Measurements from ENCODE around the gene SLC25A33.
"Not testable (repeated sequence)": the region's sequence is repeated elsewhere in the genome, so short reads cannot be mapped to it uniquely, and the experiment has no call there.

Gene SLC25A33

GRCh38 chr1:9606948-9607347 is 67.7 kb downstream of the SLC25A33 start:
- H3K36me3 ChIP-seq (ENCODE audit: insufficient read depth, low read length): peaks cover 7% of the 10 kb centered on the region
- H3K4me1 ChIP-seq (ENCODE audit: insufficient read depth, low read length): no peaks in the 10 kb centered on the region
- no peak overlapping the region for H3K9ac ChIP-seq (ENCODE audit: low read depth, low read length)
- H3K9me3 ChIP-seq (ENCODE audit: control insufficient read depth, insufficient read depth, low read length): no peaks in the 10 kb centered on the region

GRCh38 chr1:9607352-9607751 is 68.1 kb downstream of the SLC25A33 start:
- H3K36me3 ChIP-seq (ENCODE audit: insufficient read depth, low read length): peaks cover 7% of the 10 kb centered on the region

GRCh38 chr1:9609998-9610397 is 70.7 kb downstream of the SLC25A33 start:
- no peaks in the 10 kb centered on the region for H3K4me1 ChIP-seq (ENCODE audit: insufficient read depth, low read length)
- H3K9ac ChIP-seq (ENCODE audit: low read depth, low read length): no peak overlapping the region
- H3K36me3 ChIP-seq (ENCODE audit: insufficient read depth, low read length): no peaks in the 10 kb centered on the region; the same call in 1 of the 2 replicates
- H3K9me3 ChIP-seq (ENCODE audit: control insufficient read depth, insufficient read depth, low read length): no peaks in the 10 kb centered on the region

More at GRCh38 chr1:9607352-9607751, 68.1 kb downstream of the SLC25A33 start:
- Histone ChIP-seq H3K9me3 (ENCODE audit: control insufficient read depth, insufficient read depth, low read length) (no peaks in the 10 kb centered on the region), H3K9ac (ENCODE audit: low read depth, low read length) (no peak overlapping the region), H3K4me1 (ENCODE audit: insufficient read depth, low read length) (no peaks in the 10 kb centered on the region)

DNA sequence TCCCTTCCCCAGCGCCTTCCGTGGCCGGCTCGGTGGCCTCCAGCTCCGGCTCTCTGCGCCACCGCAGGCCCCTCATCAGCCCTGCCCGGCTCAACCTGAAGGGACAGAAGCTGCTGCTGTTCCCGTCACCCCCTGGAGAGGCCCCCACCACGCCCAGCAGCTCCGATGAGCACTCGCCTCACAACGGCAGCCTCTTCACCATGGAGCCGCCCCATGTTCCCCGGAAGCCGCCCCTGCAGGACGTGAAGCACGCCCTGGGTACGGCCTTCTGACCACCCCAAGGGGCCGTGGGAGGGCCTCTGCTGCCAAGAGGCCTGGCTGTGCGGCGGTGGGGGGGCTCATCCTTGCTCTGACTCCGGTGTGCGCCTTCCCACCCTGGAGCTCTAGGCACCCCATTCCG is 71.3 kb downstream of the SLC25A33 start:
- Histone ChIP-seq H3K36me3 (ENCODE audit: insufficient read depth, low read length) (no peaks in the 10 kb centered on the region; the same call in 1 of the 2 replicates), H3K4me1 (ENCODE audit: insufficient read depth, low read length) (no peaks in the 10 kb centered on the region), H3K9me3 (ENCODE audit: control insufficient read depth, insufficient read depth, low read length) (no peaks in the 10 kb centered on the region), H3K9ac (ENCODE audit: low read depth, low read length) (no peak overlapping the region)

DNA sequence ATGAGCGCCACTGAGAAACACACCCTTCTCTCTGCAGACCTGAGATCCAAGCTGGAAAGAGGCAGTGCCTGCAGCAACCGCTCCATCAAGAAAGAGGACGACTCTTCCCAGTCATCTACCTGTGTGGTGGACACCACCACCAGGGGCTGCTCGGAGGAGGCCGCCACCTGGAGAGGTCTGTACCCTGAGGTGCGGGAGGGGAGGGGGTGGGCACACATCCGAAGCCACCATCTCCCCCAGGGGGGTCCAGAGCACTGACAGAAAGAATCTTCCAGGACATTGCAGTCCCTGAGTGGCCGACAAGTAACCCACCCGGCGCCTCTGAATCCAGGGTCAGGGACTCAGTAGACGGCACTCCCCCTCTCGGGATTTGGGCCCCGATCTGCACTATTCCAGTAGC is 72.5 kb downstream of the SLC25A33 start:
- Histone ChIP-seq H3K9ac (ENCODE audit: low read depth, low read length) (no peak overlapping the region), H3K9me3 (ENCODE audit: control insufficient read depth, insufficient read depth, low read length) (no peaks in the 10 kb centered on the region), H3K36me3 (ENCODE audit: insufficient read depth, low read length) (no peaks in the 10 kb centered on the region; the same call in 1 of the 2 replicates), H3K4me1 (ENCODE audit: insufficient read depth, low read length) (no peaks in the 10 kb centered on the region)

GRCh38 chr1:9612162-9612845 is 73.0 kb downstream of the SLC25A33 start:
- no peaks in the 10 kb centered on the region for H3K9me3 ChIP-seq (ENCODE audit: control insufficient read depth, insufficient read depth, low read length)
- H3K9ac ChIP-seq (ENCODE audit: low read depth, low read length): no peak overlapping the region
- H3K4me1 ChIP-seq (ENCODE audit: insufficient read depth, low read length): no peaks in the 10 kb centered on the region
- H3K36me3 ChIP-seq (ENCODE audit: insufficient read depth, low read length): no peaks in the 10 kb centered on the region; the same call in 1 of the 2 replicates

DNA sequence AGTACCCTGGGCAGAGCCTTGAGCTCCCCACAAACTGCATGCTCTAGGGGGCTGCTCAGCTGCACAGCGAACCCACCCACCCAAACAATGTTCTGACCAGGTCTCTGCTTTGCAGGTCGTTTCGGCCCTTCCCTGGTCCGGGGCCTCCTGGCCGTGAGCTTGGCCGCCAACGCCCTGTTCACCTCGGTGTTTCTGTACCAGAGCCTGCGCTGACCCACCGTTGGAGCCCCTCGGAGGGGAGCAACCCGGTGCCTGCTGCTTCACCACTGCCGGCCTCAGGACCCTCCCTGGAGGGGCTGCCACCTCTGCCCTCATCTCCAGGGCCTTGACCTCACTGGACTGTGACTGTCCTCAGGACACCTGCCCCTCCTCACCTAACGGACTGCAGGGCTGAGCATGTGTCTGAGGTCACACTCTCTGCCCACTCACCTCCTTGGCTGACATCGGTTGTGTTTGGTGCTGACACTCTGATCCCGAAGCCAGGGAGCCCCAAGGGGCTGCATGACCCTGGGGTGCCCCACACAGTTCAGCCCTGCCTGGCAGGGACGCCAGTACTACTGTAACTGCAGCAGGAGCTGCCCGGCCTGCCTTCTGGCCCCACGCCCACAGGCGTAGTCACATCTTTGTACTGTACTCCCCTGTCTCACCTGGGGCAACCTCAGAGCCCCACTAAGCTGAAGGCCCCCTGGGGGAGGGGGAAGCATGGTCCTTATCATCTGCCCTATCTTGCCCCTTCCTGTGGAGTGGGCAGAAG is 73.8 kb downstream of the SLC25A33 start:
- Histone ChIP-seq H3K4me1 (ENCODE audit: insufficient read depth, low read length) (no peaks in the 10 kb centered on the region), H3K9me3 (ENCODE audit: control insufficient read depth, insufficient read depth, low read length) (no peaks in the 10 kb centered on the region), H3K36me3 (ENCODE audit: insufficient read depth, low read length) (no peaks in the 10 kb centered on the region; the same call in 1 of the 2 replicates), H3K9ac (ENCODE audit: low read depth, low read length) (no peak overlapping the region)

DNA sequence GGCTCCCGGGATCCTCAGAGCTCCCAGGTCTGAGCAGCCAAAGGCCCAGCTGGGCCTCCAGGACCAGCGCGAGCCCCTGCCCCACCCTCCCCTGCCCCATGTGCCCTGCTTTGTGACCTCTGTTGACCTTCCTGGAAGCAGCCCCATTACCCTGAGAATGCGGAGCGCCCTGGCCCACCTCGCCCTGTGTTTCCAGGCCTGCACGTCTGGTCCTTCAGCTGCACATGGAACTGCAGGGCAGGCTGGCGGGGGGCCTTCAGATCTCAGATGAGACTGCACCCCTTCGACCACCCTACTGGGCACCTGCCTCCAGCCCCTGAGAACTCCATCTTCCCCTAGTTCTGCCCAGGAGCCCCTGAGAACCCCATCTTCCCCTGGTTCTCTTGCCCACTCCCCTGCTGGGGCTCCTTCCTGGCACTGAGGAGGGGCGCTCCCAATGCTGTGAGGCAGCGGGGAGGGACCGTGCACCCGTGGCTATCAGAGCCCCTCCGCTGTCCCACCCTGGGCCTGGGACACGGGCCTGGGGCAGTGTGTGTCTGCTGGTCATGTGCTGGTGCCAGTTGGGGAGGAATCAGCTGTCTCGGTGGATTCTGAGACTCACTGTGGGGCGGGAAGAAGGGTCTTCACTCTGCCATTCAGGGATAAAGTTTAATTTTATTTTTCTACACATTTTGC is 74.5 kb downstream of the SLC25A33 start:
- H3K9ac ChIP-seq (ENCODE audit: low read depth, low read length): no peak overlapping the region
- no peaks in the 10 kb centered on the region for H3K4me1 ChIP-seq (ENCODE audit: insufficient read depth, low read length)
- no peaks in the 10 kb centered on the region; the same call in 1 of the 2 replicates for H3K36me3 ChIP-seq (ENCODE audit: insufficient read depth, low read length)
- H3K9me3 ChIP-seq (ENCODE audit: control insufficient read depth, insufficient read depth, low read length): no peaks in the 10 kb centered on the region

- H3K4me1 ChIP-seq (ENCODE audit: insufficient read depth, low read length): no peaks in the 10 kb centered on the region
- no peaks in the 10 kb centered on the region for H3K36me3 ChIP-seq (ENCODE audit: insufficient read depth, low read length)
- no peaks in the 10 kb centered on the region for H3K9me3 ChIP-seq (ENCODE audit: control insufficient read depth, insufficient read depth, low read length)
- no peak overlapping the region for H3K9ac ChIP-seq (ENCODE audit: low read depth, low read length)
These were observed 76.2 kb downstream of the SLC25A33 start for GRCh38 chr1:9615316-9616063.

GRCh38 chr1:9618909-9619679 is 79.8 kb downstream of the SLC25A33 start:
- Histone ChIP-seq H3K36me3 (ENCODE audit: insufficient read depth, low read length) (no peaks in the 10 kb centered on the region), H3K9me3 (ENCODE audit: control insufficient read depth, insufficient read depth, low read length) (no peaks in the 10 kb centered on the region), H3K9ac (ENCODE audit: low read depth, low read length) (no peak overlapping the region), H3K4me1 (ENCODE audit: insufficient read depth, low read length) (no peaks in the 10 kb centered on the region)

DNA sequence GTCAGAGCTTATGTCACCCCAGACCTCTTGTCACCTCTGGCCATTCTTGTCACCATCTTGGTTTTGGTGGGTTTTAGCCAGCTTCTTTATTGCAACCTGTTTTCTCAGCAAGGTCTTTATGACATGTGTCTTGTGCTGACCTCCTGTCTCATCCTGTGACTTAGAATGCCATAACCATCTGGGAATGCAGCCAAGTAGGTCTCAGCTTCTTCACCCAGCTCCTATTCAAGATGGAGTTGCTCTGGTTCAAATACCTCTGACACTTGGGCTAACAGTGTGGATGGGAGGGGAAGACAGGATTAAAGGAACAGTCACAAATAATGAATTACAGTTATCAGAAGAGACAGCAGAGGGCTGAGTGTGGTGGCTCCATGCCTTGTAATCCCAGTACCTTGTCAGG is 81.8 kb downstream of the SLC25A33 start:
- Histone ChIP-seq H3K9me3 (ENCODE audit: control insufficient read depth, insufficient read depth, low read length) (no peaks in the 10 kb centered on the region), H3K9ac (ENCODE audit: low read depth, low read length) (no peak overlapping the region), H3K4me1 (ENCODE audit: insufficient read depth, low read length) (no peaks in the 10 kb centered on the region), H3K36me3 (ENCODE audit: insufficient read depth, low read length) (no peaks in the 10 kb centered on the region)

GRCh38 chr1:9624081-9624480 is 84.8 kb downstream of the SLC25A33 start:
- no peaks in the 10 kb centered on the region for H3K4me1 ChIP-seq (ENCODE audit: insufficient read depth, low read length)
- H3K9ac ChIP-seq (ENCODE audit: low read depth, low read length): no peak overlapping the region
- no peaks in the 10 kb centered on the region for H3K9me3 ChIP-seq (ENCODE audit: control insufficient read depth, insufficient read depth, low read length)
- H3K36me3 ChIP-seq (ENCODE audit: insufficient read depth, low read length): no peaks in the 10 kb centered on the region

DNA sequence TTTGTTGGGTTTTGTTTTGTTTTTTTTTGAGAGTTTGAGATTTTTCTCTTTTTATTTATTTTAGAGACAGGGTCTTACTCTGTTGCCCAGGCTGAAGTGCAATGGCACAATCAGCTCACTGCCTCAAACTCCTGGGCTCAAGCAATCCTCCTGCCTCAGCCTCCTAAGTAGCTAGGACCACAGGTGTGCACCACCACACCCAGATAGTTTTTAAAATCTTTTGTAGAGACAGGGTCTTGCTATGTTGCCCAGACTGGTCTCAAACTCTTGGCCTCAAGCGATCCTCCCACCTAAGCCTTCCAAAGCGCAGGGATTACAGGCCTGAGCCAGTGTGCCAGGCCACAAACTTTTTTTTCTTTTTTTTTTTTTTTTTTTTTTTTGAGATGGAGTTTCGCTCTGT is 85.8 kb downstream of the SLC25A33 start:
- not testable (repeated sequence) for H3K36me3 ChIP-seq (ENCODE audit: insufficient read depth, low read length); H3K9me3 ChIP-seq (ENCODE audit: control insufficient read depth, insufficient read depth, low read length); H3K4me1 ChIP-seq (ENCODE audit: insufficient read depth, low read length); H3K9ac ChIP-seq (ENCODE audit: low read depth, low read length)
